Small intestine (tissue), 7 donors: ENCODE results near the gene CDK14. TPM values are rescaled to one million over a fixed set of nuclear protein-coding genes. Genes with fewer than 3 reads are reported as not detected.

Source experiments
- DNase-seq, 2 donors: peaks; one replicate each; pipeline versions ENCODE4 v3.0.0 to v3.0.0-alpha.2; 2013
- FAIRE-seq: peaks from 2 replicates; lab custom pipeline; 2012; peaks lifted over from hg19 to GRCh38; lab: Jason Lieb, UNC
- H3K27ac ChIP-seq, 3 donors: one replicate each; pipeline ENCODE4 v1.5.1; 2013; ENCODE audit warnings: low read length in 2 of 3, mild to moderate bottlenecking in 2 of 3, control low read depth in 1 of 3, inconsistent platforms in 1 of 3, low read depth in 1 of 3, moderate library complexity in 1 of 3
- H3K27me3 ChIP-seq, 3 donors: one replicate each; pipeline ENCODE4 v1.6.1; 2013; ENCODE audit warnings: low read length in 3 of 3, inconsistent platforms in 1 of 3; ENCODE audit not compliant: control insufficient read depth in 3 of 3, insufficient read depth in 3 of 3
- H3K36me3 ChIP-seq, 3 donors: one replicate each; pipeline ENCODE4 v1.6.1; 2013; ENCODE audit warnings: low read length in 3 of 3, inconsistent platforms in 1 of 3, low read depth in 1 of 3, mild to moderate bottlenecking in 1 of 3, moderate library complexity in 1 of 3; ENCODE audit not compliant: control insufficient read depth in 3 of 3, insufficient read depth in 2 of 3
- H3K4me1 ChIP-seq, 3 donors: one replicate each; pipeline ENCODE4 v1.6.1; 2013; ENCODE audit warnings: low read length in 2 of 3, inconsistent platforms in 1 of 3, low read depth in 1 of 3, mild to moderate bottlenecking in 1 of 3, moderate library complexity in 1 of 3; ENCODE audit not compliant: control insufficient read depth in 3 of 3, insufficient read depth in 2 of 3
- H3K4me3 ChIP-seq, 3 donors: one replicate each; pipeline ENCODE4 v1.5.1; 2013; ENCODE audit warnings: low read length in 3 of 3, control low read depth in 1 of 3, inconsistent platforms in 1 of 3, low read depth in 1 of 3, mild to moderate bottlenecking in 1 of 3, moderate library complexity in 1 of 3
- H3K9me3 ChIP-seq, 2 donors: one replicate each; pipeline ENCODE4 v1.6.1; 2013; ENCODE audit warnings: low read depth in 1 of 2, low read length in 1 of 2; ENCODE audit not compliant: control insufficient read depth in 2 of 2, insufficient read depth in 1 of 2
- WGBS, 3 donors: extraction: QIAGEN DNeasy Blood & Tissue Kit; methylation state at CpG; one replicate each; pipeline ENCODE4 v1.1.7; 2013; 5-methylcytosine and 5-hydroxymethylcytosine counted together
- polyA plus RNA-seq, 4 donors: library from polyadenylated mRNA; stranded (reverse) in 3 of 4; unstranded in 1 of 4; fragments of 200-250 nt in 3 of 4; fragments of 120-200 nt in 1 of 4; gene quantifications; one replicate each; pipeline versions ENCODE4 v1.2.1 to v1.2.3, GENCODE V29; 2013
- donor health status: healthy with polysubstance abuse.
- donor health status: control.
- donor health status: control.
- donor health status: Bipolar disorder and iron deficiency.
- donor health status: healthy.

CDK14 gene
- polyA plus RNA-seq, 4 donors = 1.1 to 6.3 (median 2.0) TPM; not detected in 1

DNA sequence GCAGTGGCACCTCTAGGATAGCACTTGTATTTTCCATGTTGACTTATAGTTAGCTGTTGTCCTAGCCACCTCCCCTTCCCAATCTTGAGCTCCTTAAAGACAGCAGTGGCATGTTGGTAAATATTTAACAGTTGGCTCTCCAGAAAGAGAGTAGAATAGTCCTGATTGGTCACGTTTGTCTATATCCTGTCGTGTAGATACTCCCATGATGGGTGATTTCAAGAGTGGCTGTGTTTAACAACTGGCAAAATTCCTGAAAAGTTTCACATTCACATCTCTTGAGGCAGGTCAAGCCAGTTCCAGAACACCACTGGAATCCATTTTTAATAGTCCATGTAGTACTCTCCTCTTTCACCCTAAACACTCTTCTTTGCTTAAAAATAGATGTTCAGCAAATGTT lies 599.9 kb downstream of the CDK14 start:
- Histone ChIP-seq H3K27ac (no peak overlapping the region), H3K27me3 (no peaks in the 10 kb centered on the region), H3K4me3 (no peak overlapping the region), H3K9me3 (no peaks in the 10 kb centered on the region), H3K4me1 (no peaks in the 10 kb centered on the region), H3K36me3 (no peaks in the 10 kb centered on the region)
- 71 to 82% (median 76%) methylated on average over 2 of the region's 2 CpGs for WGBS, 3 donors
- DNase-seq (no peak), FAIRE-seq (no peak)

DNA sequence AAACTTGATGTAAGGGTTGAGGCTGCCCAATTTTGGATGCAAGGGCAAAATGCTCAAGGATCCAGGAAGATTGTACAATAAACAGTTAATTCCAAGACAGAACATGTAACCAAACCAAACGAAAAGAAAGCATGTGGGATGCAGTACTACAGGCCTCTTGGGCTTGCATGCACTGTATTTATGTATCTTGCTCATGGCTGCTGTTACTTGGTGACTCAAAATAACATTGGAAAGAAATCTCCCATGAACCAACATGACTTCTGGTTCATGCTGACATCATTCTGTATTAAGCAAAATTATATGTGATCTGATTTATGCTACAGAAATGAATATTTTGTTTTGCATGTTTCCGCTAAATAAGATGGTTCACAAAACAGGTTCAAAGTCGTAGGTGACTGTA lies 602.2 kb downstream of the CDK14 start:
- FAIRE-seq = no peak
- no peak for DNase-seq
- H3K27ac ChIP-seq = no peak overlapping the region
- H3K4me1 ChIP-seq = no peaks in the 10 kb centered on the region
- no peaks in the 10 kb centered on the region for H3K36me3 ChIP-seq
- no peaks in the 10 kb centered on the region for H3K9me3 ChIP-seq
- H3K4me3 ChIP-seq = no peak overlapping the region
- 69 to 75% (median 73%) methylated on average over 3 of the region's 3 CpGs for WGBS, 3 donors
- H3K27me3 ChIP-seq = no peaks in the 10 kb centered on the region

DNA sequence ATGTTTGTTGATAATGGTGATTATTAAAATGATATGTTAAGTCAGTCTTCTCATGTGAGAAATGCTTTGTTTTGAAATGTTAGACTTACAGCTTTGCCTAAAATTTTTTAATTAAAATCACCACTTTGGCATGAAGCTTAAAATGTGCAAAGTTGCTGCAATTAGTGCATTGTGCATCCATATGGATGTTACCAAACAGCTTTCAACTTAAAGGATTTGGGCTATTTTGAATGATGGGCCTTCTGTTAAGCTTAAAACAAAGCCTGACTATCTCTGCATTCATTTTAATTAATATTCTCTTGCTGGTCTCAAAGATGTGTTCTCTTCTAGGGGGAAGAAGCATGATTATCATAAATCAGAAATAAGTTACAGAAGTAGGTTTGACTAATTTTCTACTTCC lies 603.5 kb downstream of the CDK14 start:
- no peak for DNase-seq
- Histone ChIP-seq H3K9me3 (no peaks in the 10 kb centered on the region), H3K27ac (no peak overlapping the region), H3K36me3 (no peaks in the 10 kb centered on the region), H3K4me1 (no peaks in the 10 kb centered on the region), H3K4me3 (no peak overlapping the region), H3K27me3 (no peaks in the 10 kb centered on the region)
- no peak for FAIRE-seq

DNA sequence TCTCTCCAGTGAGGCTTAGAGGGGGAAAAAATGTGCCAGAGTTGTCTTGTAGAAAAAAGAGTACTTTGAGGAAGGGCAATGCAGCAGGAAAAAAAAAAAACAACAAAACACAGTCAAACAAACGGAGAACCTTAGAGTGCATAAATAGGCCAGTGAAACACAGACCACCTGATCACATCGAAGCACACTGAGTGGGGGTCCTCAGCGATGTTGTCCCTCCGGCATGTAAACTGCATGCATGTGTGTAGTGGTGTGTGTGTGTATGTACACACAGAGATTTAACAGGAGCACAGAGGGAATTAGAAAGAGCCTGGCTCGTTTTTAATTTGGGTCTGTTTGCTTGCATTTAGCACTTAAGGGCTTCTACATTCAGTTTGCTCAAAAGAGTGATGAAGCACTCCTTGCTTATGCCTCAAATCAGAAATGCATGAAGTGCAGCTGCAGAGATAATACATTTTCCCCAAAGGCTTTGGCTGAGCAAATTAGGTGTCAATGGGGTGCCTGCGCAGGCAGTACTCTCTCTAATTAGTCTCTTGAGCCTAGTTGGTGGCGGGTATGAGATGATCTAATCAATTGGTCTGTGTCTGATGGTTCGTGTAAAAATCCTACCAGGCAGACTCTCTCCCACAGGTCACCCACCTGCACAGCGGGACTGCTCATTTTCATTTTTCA lies 605.5 kb downstream of the CDK14 start:
- Histone ChIP-seq H3K9me3 (no peaks in the 10 kb centered on the region), H3K4me1 (no peaks in the 10 kb centered on the region), H3K4me3 (no peak overlapping the region), H3K36me3 (no peaks in the 10 kb centered on the region), H3K27ac (no peak overlapping the region), H3K27me3 (no peaks in the 10 kb centered on the region)
- 78 to 87% (median 84%) methylated on average over 9 of the region's 9 CpGs for WGBS, 3 donors
- DNase-seq = no peak
- no peak for FAIRE-seq

DNA sequence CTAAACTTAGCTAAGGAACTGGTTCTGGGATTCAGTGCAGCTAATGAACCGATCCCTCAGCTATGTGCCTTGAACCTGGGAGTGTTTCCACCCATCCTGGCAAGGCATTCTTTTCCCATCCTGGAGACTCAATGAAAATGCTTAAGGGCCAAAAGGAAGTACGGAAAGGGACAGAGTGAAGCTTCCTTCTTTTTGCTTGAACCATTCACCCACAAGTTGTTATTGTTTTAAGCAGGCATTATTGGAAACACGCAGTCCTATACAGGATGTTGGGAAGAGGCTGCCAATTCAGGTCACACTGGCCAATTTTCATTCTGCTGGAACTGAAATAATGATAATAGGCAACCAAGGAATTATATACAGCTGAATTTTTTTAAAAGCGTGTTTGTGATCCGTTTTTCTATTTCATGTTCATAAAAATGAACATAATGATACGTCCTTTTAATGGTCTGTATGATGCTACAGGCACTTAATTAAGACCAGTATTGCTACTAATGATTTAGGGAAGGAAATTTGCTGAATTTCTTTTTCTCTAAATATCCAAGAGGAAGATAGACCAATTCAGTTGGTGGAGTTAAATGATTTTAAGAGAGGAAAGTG lies 610.3 kb downstream of the CDK14 start:
- Histone ChIP-seq H3K27ac (no peak overlapping the region), H3K4me3 (no peak overlapping the region), H3K27me3 (no peaks in the 10 kb centered on the region), H3K4me1 (no peaks in the 10 kb centered on the region), H3K9me3 (no peaks in the 10 kb centered on the region), H3K36me3 (no peaks in the 10 kb centered on the region)
- DNase-seq (no peak), FAIRE-seq (no peak)
- WGBS, 3 donors = 78 to 87% (median 83%) methylated on average over 6 of the region's 6 CpGs

DNA sequence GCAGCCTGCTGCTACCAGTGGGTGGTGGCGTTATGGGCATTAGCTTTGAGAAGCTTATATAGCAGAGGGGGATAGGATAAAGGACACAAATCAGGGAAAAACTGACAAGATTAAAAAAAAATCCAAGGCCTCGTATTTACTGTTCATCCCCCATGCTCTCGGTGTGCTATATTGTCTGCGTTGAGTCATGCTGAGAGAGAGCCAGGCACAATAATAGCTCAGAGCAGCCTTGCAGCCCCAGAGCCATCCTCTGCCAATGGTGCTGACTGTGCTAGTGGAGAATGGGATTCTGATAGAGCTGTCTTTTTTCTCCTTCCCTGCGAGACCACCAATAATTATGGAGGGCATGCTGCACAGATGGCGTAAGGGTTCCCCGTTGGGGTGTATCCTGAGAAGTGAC lies 616.5 kb downstream of the CDK14 start:
- 89 to 93% (median 93%) methylated on average over 7 of the region's 7 CpGs for WGBS, 3 donors
- no peaks in the 10 kb centered on the region for H3K4me1 ChIP-seq
- H3K4me3 ChIP-seq = no peak overlapping the region
- no peaks in the 10 kb centered on the region for H3K9me3 ChIP-seq
- no peak overlapping the region for H3K27ac ChIP-seq
- no peaks in the 10 kb centered on the region for H3K27me3 ChIP-seq
- no peak for DNase-seq
- no peaks in the 10 kb centered on the region for H3K36me3 ChIP-seq
- FAIRE-seq = no peak

DNA sequence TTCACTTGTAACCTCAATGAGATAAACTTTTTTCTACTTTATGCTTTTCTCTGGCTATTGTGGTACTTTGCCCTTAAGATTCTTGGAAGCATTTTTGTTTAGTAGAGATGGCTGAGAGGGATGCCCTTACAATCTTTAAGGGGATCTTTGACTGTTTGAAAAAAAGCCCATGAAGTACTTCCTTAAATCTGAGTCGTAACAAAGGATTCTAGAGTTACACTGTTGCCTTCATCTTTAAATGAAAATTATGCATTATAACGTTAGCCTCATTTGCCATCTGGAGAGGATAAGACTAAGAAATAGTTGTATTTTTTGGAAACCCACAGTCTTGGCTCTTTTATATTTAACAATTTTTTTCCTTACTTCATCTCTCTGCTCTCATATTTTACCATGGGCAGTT lies 630.3 kb downstream of the CDK14 start:
- Histone ChIP-seq H3K4me1 (no peaks in the 10 kb centered on the region), H3K27ac (no peak overlapping the region), H3K36me3 (no peaks in the 10 kb centered on the region), H3K27me3 (no peaks in the 10 kb centered on the region), H3K9me3 (no peaks in the 10 kb centered on the region), H3K4me3 (no peak overlapping the region)
- DNase-seq (no peak), FAIRE-seq (no peak)
- WGBS, 3 donors = 64 to 80% (median 71%) methylated on average over 2 of the region's 2 CpGs

DNA sequence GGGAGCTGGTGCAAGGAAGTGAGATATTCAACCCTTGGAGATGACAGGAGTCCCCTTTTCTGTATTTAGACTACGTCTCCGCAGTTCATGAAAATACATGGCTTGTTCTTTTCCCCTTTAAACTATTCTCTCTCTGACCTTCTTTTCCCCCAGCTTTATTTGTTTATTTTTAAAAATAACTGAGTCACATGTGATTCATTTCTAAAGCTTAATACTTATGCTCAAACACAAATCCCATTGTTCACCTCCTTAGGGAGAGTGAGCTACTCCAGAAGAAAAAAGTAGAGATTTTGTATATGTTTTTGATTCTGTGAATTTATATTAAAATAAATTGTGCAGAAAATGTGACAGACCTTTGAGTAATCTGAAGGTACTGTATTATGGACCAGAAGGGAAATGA lies 632.2 kb downstream of the CDK14 start:
- FAIRE-seq = no peak

More for the DNA sequence above, 632.2 kb downstream of the CDK14 start:
- Histone ChIP-seq H3K9me3 (no peaks in the 10 kb centered on the region), H3K27ac (no peak overlapping the region), H3K36me3 (no peaks in the 10 kb centered on the region), H3K27me3 (no peaks in the 10 kb centered on the region), H3K4me3 (no peak overlapping the region), H3K4me1 (no peaks in the 10 kb centered on the region)
- DNase-seq = no peak
- WGBS, 3 donors = 80 to 92% (median 90%) methylated on average over 2 of the region's 2 CpGs
